ENCODE results near the gene PEX16. TPM values are rescaled to one million over a fixed set of nuclear protein-coding genes. Genes with fewer than 3 reads are reported as not detected.

Gene PEX16
- total and polyA plus RNA-seq, 9 of the 15 experiments (the other 6 are each of a cell fraction or from before 2014, with no cell fraction given): 1.5 to 43.9 (median 14.6) TPM

DNA sequence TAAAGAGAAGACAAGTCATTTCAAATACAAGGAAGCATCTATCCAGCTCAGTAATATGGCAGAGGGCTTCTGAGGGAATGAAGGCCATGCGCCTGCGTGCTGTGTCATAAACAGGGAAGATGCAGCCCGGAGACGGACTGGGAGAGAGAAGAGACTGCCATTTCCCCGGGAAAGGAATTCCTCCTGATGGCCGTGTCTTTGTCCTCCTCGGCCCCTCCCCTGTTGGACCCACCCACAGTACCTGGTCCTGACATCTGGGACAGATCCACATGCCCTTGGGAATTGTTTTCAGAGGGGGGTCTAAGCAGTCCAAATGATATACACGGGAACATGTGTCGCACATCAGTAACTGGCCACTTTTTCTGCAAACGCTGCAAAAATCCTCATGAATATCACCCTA, 20.2 kb upstream of the PEX16 start (continued):
- TF ChIP-seq PRDM10 (IDR thresholded peaks at IDR 0.05; ENCODE audit: partially characterized antibody) (no peak), NFE2 (IDR thresholded peaks at IDR 0.05; ENCODE audit: low read depth) (no peak)

DNA sequence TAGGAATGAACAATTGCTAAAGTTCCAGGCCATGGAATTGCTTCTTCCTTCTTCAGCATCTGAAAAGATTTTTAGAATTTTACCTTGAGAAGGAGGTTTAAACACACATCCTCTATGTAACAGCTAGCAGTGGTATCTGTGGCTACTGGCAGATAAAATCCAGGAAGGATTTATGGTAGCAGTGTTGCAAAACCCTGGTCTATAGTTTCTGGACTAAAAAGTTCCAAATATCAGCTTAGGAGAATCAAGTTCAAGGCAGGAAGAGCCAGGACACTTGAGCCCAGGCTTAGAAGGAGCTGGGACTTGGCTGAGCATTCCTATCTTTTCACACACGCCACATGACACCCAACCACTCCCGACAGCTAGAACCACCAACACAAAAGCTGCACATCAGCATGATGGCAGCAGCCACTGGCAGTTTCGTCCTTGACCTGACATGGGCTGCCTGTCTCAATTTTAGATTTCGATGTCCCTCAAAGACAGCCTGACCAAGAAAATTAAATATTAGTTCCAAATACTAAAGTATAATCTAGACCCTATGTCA, 18.9 kb upstream of the PEX16 start:
- intact Hi-C loops (cut with micrococcal nuclease) (no loop called here), in situ Hi-C loops (cut with MboI) (no loop called here)
- TF ChIP-seq BRF1 (IDR thresholded peaks at IDR 0.05; ENCODE audit: borderline replicate concordance, extremely low read depth, insufficient read length) (no peak), HBP1 (CRISPR knock-in tag; IDR thresholded peaks at IDR 0.05) (no peak), ZBTB1 (CRISPR knock-in tag; IDR thresholded peaks at IDR 0.05; ENCODE audit: borderline replicate concordance, low read depth) (no peak), ZNF586 (CRISPR knock-in tag; conservative IDR thresholded peaks at IDR 0.05) (no peak), PURB (CRISPR knock-in tag; IDR thresholded peaks at IDR 0.05; ENCODE audit: low read depth) (no peak)
- TF ChIP-seq, protein P1, sequence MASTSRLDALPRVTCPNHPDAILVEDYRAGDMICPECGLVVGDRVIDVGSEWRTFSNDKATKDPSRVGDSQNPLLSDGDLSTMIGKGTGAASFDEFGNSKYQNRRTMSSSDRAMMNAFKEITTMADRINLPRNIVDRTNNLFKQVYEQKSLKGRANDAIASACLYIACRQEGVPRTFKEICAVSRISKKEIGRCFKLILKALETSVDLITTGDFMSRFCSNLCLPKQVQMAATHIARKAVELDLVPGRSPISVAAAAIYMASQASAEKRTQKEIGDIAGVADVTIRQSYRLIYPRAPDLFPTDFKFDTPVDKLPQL (IDR thresholded peaks at IDR 0.05; ENCODE audit: extremely low read depth, insufficient read length): no peak

More for the DNA sequence above, 18.9 kb upstream of the PEX16 start:
- H3K36me3 ChIP-seq (ENCODE audit: control insufficient read depth, insufficient read depth, low read length): peaks cover 49% of the 10 kb centered on the region; the same call in 2 of the 3 replicates
- H3K9me1 ChIP-seq (ENCODE audit: control insufficient read depth, insufficient read depth, low read length): no peaks in the 10 kb centered on the region
- ATAC-seq: no peak
- FAIRE-seq: no peak
- no peak overlapping the region for H3K4me2 ChIP-seq (ENCODE audit: insufficient read depth, low read length)
- POLR2A ChIA-PET: interaction anchor here (1.0 kb wide), 1 partner anchor 9 kb away, joined by 4 read pairs; no protein-coding TSS in a partner anchor
- H3K9ac ChIP-seq (ENCODE audit: insufficient read depth in 1 of 2, low read depth in 2 of 2, low read length in 2 of 2): peak overlapping the region in 1 of 2 experiments; percentile 70; a peak in 1 of 4 replicates
- H3K79me2 ChIP-seq (ENCODE audit: control insufficient read depth, insufficient read depth, low read length): no peaks in the 10 kb centered on the region
- H3K9me3 ChIP-seq (replicated peaks; ENCODE audit: control insufficient read depth, insufficient read depth, low read depth, low read length): no peaks in the 10 kb centered on the region
- H2AFZ ChIP-seq (ENCODE audit: low read depth, low read length): no peak overlapping the region
- DNase-seq (ENCODE audit: extremely low read depth in 1 of 4, low spot score in 3 of 4): no peak
- H3K27me3 ChIP-seq (ENCODE audit: control insufficient read depth in 2 of 2, insufficient read depth in 2 of 2, low read length in 2 of 2): no peaks in the 10 kb centered on the region
- no peak overlapping the region for H3K27ac ChIP-seq (ENCODE audit: extremely low read depth, low read depth, low read length)
- CTCF ChIA-PET (ENCODE audit: low intra/inter-chr PET ratio): no interaction called here
- H3K4me1 ChIP-seq (replicated peaks in 1 of 2; ENCODE audit: control insufficient read depth in 2 of 2, insufficient read depth in 2 of 2, low read length in 2 of 2): peaks cover 0 to 10% of the 10 kb centered on the region in 2 experiments; a peak in 1 of 5 replicates
- 67% methylated on average over 4 of the region's 4 CpGs for WGBS (ENCODE audit: insufficient coverage, low coverage, missing lambda C conversion rate)
- BruUV-seq (replicated peaks): no TSS peak
- H3K4me3 ChIP-seq: no peak overlapping the region
- no peaks in the 10 kb centered on the region for H4K20me1 ChIP-seq (replicated peaks; ENCODE audit: control insufficient read depth, insufficient read depth, low read length)

All from K562 (cell line).